GM21619 (cell line): ENCODE data around the gene CHM.
"Not testable (repeated sequence)": the region's sequence is repeated elsewhere in the genome, so short reads cannot be mapped to it uniquely, and the experiment has no call there.

Source experiments
- ATAC-seq: cut with Tn5 transposase; IDR thresholded peaks from one replicate; pipeline ENCODE4 v1.9.1; 2021; ENCODE audit not compliant: unreplicated experiment

The CHM gene

GRCh38 chrX:86047174-86047935 lies at the start of gene CHM:
TSS of gene CHM (minus strand) at chrX:86047558. CDS start at chrX:86047532, 26 bp downstream.
- peak; percentile 98 for ATAC-seq

GRCh38 chrX:86078650-86079049 lies 31.3 kb upstream of the CHM start:
- ATAC-seq: no peak

GRCh38 chrX:86066998-86067397 lies 19.6 kb upstream of the CHM start:
- ATAC-seq: no peak

GRCh38 chrX:86061407-86061806 lies 14.0 kb upstream of the CHM start:
- no peak for ATAC-seq

- no peak for ATAC-seq
These were observed 4.4 kb upstream of the CHM start for GRCh38 chrX:86051741-86052140.

GRCh38 chrX:86047936-86048280 lies 550 bp upstream of the CHM start:
- no peak for ATAC-seq

- ATAC-seq: no peak
These were observed 3.1 kb downstream of the CHM start for GRCh38 chrX:86044216-86044615.

GRCh38 chrX:86039625-86040568 lies 7.5 kb downstream of the CHM start:
- ATAC-seq: no peak

GRCh38 chrX:86033385-86033784 lies 14.0 kb downstream of the CHM start:
- no peak for ATAC-seq

- no peak for ATAC-seq
These were observed 18.7 kb downstream of the CHM start for GRCh38 chrX:86028681-86029080.

GRCh38 chrX:86023811-86024210 lies 23.5 kb downstream of the CHM start:
- no peak for ATAC-seq

GRCh38 chrX:86021652-86022289 lies 25.6 kb downstream of the CHM start:
- no peak for ATAC-seq

- no peak for ATAC-seq
These were observed 31.2 kb downstream of the CHM start for GRCh38 chrX:86016139-86016538.

GRCh38 chrX:86014959-86015358 lies 32.4 kb downstream of the CHM start:
- not testable (repeated sequence) for ATAC-seq

- ATAC-seq: no peak
These were observed 32.9 kb downstream of the CHM start for GRCh38 chrX:86014421-86014820.

GRCh38 chrX:86013792-86014191 lies 33.6 kb downstream of the CHM start:
- ATAC-seq: no peak

GRCh38 chrX:86012188-86012587 lies 35.2 kb downstream of the CHM start:
- no peak for ATAC-seq

- not testable (repeated sequence) for ATAC-seq
These were observed 37.6 kb downstream of the CHM start for GRCh38 chrX:86009803-86010202.

GRCh38 chrX:86007891-86008290 lies 39.5 kb downstream of the CHM start:
- not testable (repeated sequence) for ATAC-seq

GRCh38 chrX:86002076-86002896 lies 45.1 kb downstream of the CHM start:
- peak; percentile 62 for ATAC-seq

GRCh38 chrX:85998954-85999353 lies 48.4 kb downstream of the CHM start:
- no peak for ATAC-seq
